Activated CD8-positive, alpha-beta T cell treated with anti-CD3 and anti-CD28 coated beads for 36 hours (primary cell): ENCODE data around the gene RAB31. TPM values are rescaled to one million over a fixed set of nuclear protein-coding genes. Genes with fewer than 3 reads are reported as not detected.

Experiments used
- ATAC-seq: fragments of 200-7000 bp; cut with Tn5 transposase; one replicate; pipeline ENCODE4 v1.10.0; 2021; ENCODE audit warnings: mild to moderate bottlenecking, moderate library complexity
- CTCF ChIA-PET: fragments of 350-600 bp; sonication (Branson Sonifier 250); formaldehyde crosslinking; loops from one replicate; lab custom pipeline; 2021; ENCODE audit warnings: antibody characterized with exemption; lab: Charles Lee
- POLR2A ChIA-PET: fragments of 350-600 bp; sonication (Branson Sonifier 250); formaldehyde crosslinking; loops from one replicate; lab custom pipeline; 2021; ENCODE audit warnings: antibody characterized with exemption; lab: Charles Lee
- DNase-seq: peaks from one replicate; pipeline ENCODE4 v3.0.0-alpha.2; 2020
- H3K27ac Mint-ChIP-seq: one replicate; pipeline ENCODE4 v1.8.0; 2021; ENCODE audit warnings: mild to moderate bottlenecking, mixed read lengths
- H3K27me3 Mint-ChIP-seq: one replicate; pipeline ENCODE4 v1.8.0; 2021; ENCODE audit warnings: mixed read lengths
- H3K36me3 Mint-ChIP-seq: one replicate; pipeline ENCODE4 v1.8.0; 2021; ENCODE audit warnings: low read depth, mixed read lengths
- H3K4me1 Mint-ChIP-seq: one replicate; pipeline ENCODE4 v1.8.0; 2021; ENCODE audit warnings: low read depth, mixed read lengths
- H3K4me3 Mint-ChIP-seq: one replicate; pipeline ENCODE4 v1.8.0; 2021; ENCODE audit warnings: mild to moderate bottlenecking, moderate library complexity, mixed read lengths
- H3K9me3 Mint-ChIP-seq: one replicate; pipeline ENCODE4 v1.8.0; 2021; ENCODE audit warnings: mixed read lengths
- CTCF ChIP-seq: fragments of 200-600 bp; IDR thresholded peaks from one replicate; pipeline ENCODE4 v1.8.0; 2022; ENCODE audit warnings: antibody characterized with exemption, mild to moderate bottlenecking
- intact Hi-C: fragments of 100-400 bp; cut with micrococcal nuclease; formaldehyde crosslinking; loops from one replicate; pipeline ENCODE4 v1.10.0; 2022
- total RNA-seq, 2 experiments: library from RNA; stranded (reverse); gene quantifications; one replicate each; pipeline ENCODE4 v1.2.3, GENCODE V29; 2021

Gene RAB31
- total RNA-seq, 2 experiments from 2014 or later: 0.45 to 0.76 TPM

- no peak overlapping the region for H3K4me3 Mint-ChIP-seq
- no peak for DNase-seq
Observed at GRCh38 chr18:9834551-9834950, 126.5 kb downstream of the RAB31 start.

GRCh38 chr18:9835113-9835755 is 127.1 kb downstream of the RAB31 start:
- Mint-ChIP-seq H3K27ac (no peak overlapping the region), H3K27me3 (peaks cover 11% of the 10 kb centered on the region), H3K4me3 (no peak overlapping the region), H3K4me1 (no peaks in the 10 kb centered on the region), H3K9me3 (no peaks in the 10 kb centered on the region), H3K36me3 (no peaks in the 10 kb centered on the region)
- CTCF ChIA-PET: no interaction called here
- TF ChIP-seq CTCF: no peak
- intact Hi-C loops: no loop called here
- POLR2A ChIA-PET: no interaction called here
- ATAC-seq (no peak), DNase-seq (no peak)

More at GRCh38 chr18:9834551-9834950, 126.5 kb downstream of the RAB31 start:
- intact Hi-C loops: no loop called here
- TF ChIP-seq CTCF: no peak
- ATAC-seq: no peak
- ChIA-PET POLR2A (no interaction called here), CTCF (no interaction called here)
- Mint-ChIP-seq H3K36me3 (no peaks in the 10 kb centered on the region), H3K9me3 (no peaks in the 10 kb centered on the region), H3K4me1 (no peaks in the 10 kb centered on the region), H3K27ac (no peak overlapping the region), H3K27me3 (peaks cover 11% of the 10 kb centered on the region)

GRCh38 chr18:9835825-9836224 is 127.7 kb downstream of the RAB31 start:
- Mint-ChIP-seq H3K36me3 (no peaks in the 10 kb centered on the region), H3K27ac (no peak overlapping the region), H3K27me3 (peaks cover 11% of the 10 kb centered on the region), H3K4me3 (no peak overlapping the region), H3K4me1 (no peaks in the 10 kb centered on the region), H3K9me3 (no peaks in the 10 kb centered on the region)
- ATAC-seq (no peak), DNase-seq (no peak)
- no peak for TF ChIP-seq CTCF
- CTCF ChIA-PET: no interaction called here
- intact Hi-C loops: no loop called here
- POLR2A ChIA-PET: no interaction called here

GRCh38 chr18:9838144-9838877 is 130.2 kb downstream of the RAB31 start:
- H3K4me3 Mint-ChIP-seq: no peak overlapping the region
- peaks cover 11% of the 10 kb centered on the region for H3K27me3 Mint-ChIP-seq
- CTCF ChIA-PET: no interaction called here
- no peak for DNase-seq
- POLR2A ChIA-PET: interaction anchor here (0.6 kb wide), 1 partner anchor 92 kb away, joined by 3 read pairs; no protein-coding TSS in a partner anchor
- H3K4me1 Mint-ChIP-seq: no peaks in the 10 kb centered on the region
- ATAC-seq: no peak
- H3K36me3 Mint-ChIP-seq: no peaks in the 10 kb centered on the region
- no peaks in the 10 kb centered on the region for H3K9me3 Mint-ChIP-seq
- TF ChIP-seq CTCF: no peak
- H3K27ac Mint-ChIP-seq: no peak overlapping the region
- intact Hi-C loops: no loop called here

GRCh38 chr18:9839211-9839610 is 131.1 kb downstream of the RAB31 start:
- no peaks in the 10 kb centered on the region for H3K9me3 Mint-ChIP-seq
- intact Hi-C loops: no loop called here
- H3K4me3 Mint-ChIP-seq: no peak overlapping the region
- no peak for DNase-seq
- POLR2A ChIA-PET: interaction anchor here (0.6 to 0.9 kb wide), 2 partner anchors 91 to 200 kb away, joined by 3 read pairs; no protein-coding TSS in a partner anchor
- H3K4me1 Mint-ChIP-seq: no peaks in the 10 kb centered on the region
- no peak for TF ChIP-seq CTCF
- peaks cover 11% of the 10 kb centered on the region for H3K27me3 Mint-ChIP-seq
- ATAC-seq: no peak
- no peaks in the 10 kb centered on the region for H3K36me3 Mint-ChIP-seq
- CTCF ChIA-PET: no interaction called here
- H3K27ac Mint-ChIP-seq: no peak overlapping the region
